ENCODE results near the gene VPS13D.

GRCh38 chr1:12472798-12473551 lies 243.1 kb downstream of the VPS13D start:
- TF ChIP-seq, protein P1, sequence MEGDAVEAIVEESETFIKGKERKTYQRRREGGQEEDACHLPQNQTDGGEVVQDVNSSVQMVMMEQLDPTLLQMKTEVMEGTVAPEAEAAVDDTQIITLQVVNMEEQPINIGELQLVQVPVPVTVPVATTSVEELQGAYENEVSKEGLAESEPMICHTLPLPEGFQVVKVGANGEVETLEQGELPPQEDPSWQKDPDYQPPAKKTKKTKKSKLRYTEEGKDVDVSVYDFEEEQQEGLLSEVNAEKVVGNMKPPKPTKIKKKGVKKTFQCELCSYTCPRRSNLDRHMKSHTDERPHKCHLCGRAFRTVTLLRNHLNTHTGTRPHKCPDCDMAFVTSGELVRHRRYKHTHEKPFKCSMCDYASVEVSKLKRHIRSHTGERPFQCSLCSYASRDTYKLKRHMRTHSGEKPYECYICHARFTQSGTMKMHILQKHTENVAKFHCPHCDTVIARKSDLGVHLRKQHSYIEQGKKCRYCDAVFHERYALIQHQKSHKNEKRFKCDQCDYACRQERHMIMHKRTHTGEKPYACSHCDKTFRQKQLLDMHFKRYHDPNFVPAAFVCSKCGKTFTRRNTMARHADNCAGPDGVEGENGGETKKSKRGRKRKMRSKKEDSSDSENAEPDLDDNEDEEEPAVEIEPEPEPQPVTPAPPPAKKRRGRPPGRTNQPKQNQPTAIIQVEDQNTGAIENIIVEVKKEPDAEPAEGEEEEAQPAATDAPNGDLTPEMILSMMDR (IDR thresholded peaks at IDR 0.05 in 8 of 11, conservative IDR thresholded peaks at IDR 0.05 in 3 of 11) = no peak
- TF ChIP-seq POLR2A (IDR thresholded peaks at IDR 0.05) = no peak
- peak in 2 of 3 donors; percentile 64 to 70 for TF ChIP-seq POLR2AphosphoS5 (IDR thresholded peaks at IDR 0.05)
